ENCODE measurements around the gene MBOAT2.

MBOAT2 gene

GRCh38 chr2:8850845-8851487, 152.5 kb downstream of the MBOAT2 start:
- DNase-seq = no peak

- DNase-seq = no peak
These were observed 154.2 kb downstream of the MBOAT2 start for GRCh38 chr2:8849327-8849726.

GRCh38 chr2:8848328-8849100, 155.0 kb downstream of the MBOAT2 start:
- DNase-seq = no peak

GRCh38 chr2:8847400-8847799, 156.1 kb downstream of the MBOAT2 start:
- no peak for DNase-seq

GRCh38 chr2:8841932-8842331, 161.6 kb downstream of the MBOAT2 start:
- DNase-seq = no peak

- peak; percentile 7 for DNase-seq
These were observed 162.9 kb downstream of the MBOAT2 start for GRCh38 chr2:8840475-8841091.

GRCh38 chr2:8839189-8839965, 164.1 kb downstream of the MBOAT2 start:
- no peak for DNase-seq

GRCh38 chr2:8837795-8838140, 165.7 kb downstream of the MBOAT2 start:
- peak; percentile 76 for DNase-seq

GRCh38 chr2:8836971-8837794, 166.3 kb downstream of the MBOAT2 start, which contains the start of gene KIDINS220:
Gene KIDINS220 (minus strand): TSS chr2:8837613. CDS start chr2:8827093, 10,520 bp downstream.
- DNase-seq = peak; percentile 88

- DNase-seq = no peak
These were observed 168.2 kb downstream of the MBOAT2 start for GRCh38 chr2:8835279-8835678.

- no peak for DNase-seq
These were observed 169.6 kb downstream of the MBOAT2 start for GRCh38 chr2:8833853-8834252.

- no peak for DNase-seq
These were observed 172.0 kb downstream of the MBOAT2 start for GRCh38 chr2:8831516-8831915.

- no peak for DNase-seq
These were observed 175.8 kb downstream of the MBOAT2 start for GRCh38 chr2:8827729-8828128.

GRCh38 chr2:8822218-8822617, 181.3 kb downstream of the MBOAT2 start:
- DNase-seq = no peak

GRCh38 chr2:8821276-8822217, 181.9 kb downstream of the MBOAT2 start:
- DNase-seq = no peak

- no peak for DNase-seq
These were observed 183.5 kb downstream of the MBOAT2 start for GRCh38 chr2:8819948-8820347.

GRCh38 chr2:8819194-8819593, 184.3 kb downstream of the MBOAT2 start:
- no peak for DNase-seq

- no peak for DNase-seq
These were observed 186.3 kb downstream of the MBOAT2 start for GRCh38 chr2:8817221-8817620.

- no peak for DNase-seq
These were observed 196.4 kb downstream of the MBOAT2 start for GRCh38 chr2:8806885-8807704.
